GM18873 (cell line): ENCODE measurements around the gene CNKSR1.

Source experiments
- ATAC-seq: cut with Tn5 transposase; IDR thresholded peaks from one replicate; pipeline ENCODE4 v1.9.1; 2021; ENCODE audit warnings: mild to moderate bottlenecking, moderate library complexity, moderate number of reproducible peaks; ENCODE audit not compliant: unreplicated experiment, low FRiP score

The CNKSR1 gene

DNA sequence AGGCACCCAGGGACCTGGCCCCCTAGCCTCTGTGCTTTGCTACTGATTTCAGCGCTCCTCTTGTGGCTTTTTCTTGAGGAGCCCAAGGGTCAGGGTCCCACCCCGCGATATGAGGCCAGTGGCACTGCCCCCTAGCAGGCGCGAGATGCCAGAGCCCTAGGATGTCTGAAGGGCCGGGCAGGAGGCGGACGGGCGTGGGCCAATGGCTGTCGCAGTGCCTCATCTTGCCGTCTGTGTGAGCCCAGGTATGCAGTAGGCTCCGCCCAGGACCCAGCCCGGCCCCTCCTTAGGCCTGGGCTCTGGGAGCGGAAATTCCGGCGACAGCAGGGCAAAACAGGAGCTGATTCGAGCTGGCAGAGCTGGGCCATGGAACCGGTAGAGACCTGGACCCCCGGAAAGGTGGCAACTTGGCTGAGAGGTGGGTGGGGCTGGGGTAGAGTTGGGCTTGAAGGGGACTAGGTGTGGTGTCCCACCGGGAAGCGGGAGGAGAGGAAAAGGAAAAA, at the start of gene CNKSR1:
TSS of gene CNKSR1 (plus strand) at position 310 of the 503 bp plus-strand sequence. CDS start at position 367, 57 bp downstream.
- no peak for ATAC-seq

DNA sequence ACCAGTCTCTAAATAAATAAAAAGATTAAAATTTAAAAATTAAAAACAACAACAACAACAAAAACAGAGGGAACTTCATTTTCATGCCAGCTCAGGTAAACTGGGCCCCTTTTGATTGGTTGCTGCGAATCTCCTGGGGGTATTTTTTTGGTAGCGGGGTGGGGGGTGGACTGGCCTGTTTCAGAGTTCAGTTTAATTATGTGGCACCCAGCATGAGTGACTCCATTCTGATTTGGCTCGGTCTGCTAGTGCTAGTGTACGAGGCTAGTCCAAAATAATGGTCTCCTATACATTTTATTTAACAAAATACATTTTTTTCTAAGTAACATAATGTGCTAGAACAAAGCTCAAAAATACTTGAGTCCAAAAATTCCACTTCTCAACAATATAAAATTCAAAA, 47.5 kb upstream of the CNKSR1 start:
- ATAC-seq = no peak

DNA sequence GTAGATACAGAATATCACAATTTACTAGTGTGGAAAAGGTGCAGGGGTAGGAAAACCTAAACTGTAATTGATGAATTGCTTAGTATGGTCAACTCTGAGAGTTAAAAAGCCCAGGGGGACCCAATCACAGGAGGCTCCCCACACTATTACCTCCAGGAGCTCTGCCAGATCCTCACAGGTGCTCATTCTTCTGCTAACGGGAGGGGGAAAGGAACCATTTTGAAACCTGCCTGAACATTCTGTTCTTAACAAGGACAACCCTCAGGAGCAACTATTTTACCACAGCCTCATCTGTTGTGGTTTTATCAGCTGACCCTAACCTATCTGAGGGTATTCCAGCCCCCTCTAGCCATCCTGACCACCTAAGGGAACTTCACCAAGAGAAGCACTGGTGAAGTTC, 46.6 kb upstream of the CNKSR1 start:
- no peak for ATAC-seq

GRCh38 chr1:26132128-26132833, 45.0 kb upstream of the CNKSR1 start:
- no peak for ATAC-seq

- no peak for ATAC-seq
Observed at GRCh38 chr1:26132834-26133167, 44.5 kb upstream of the CNKSR1 start.

GRCh38 chr1:26134466-26134865, 42.8 kb upstream of the CNKSR1 start:
- no peak for ATAC-seq

GRCh38 chr1:26138974-26139558, 38.2 kb upstream of the CNKSR1 start:
- ATAC-seq = no peak

DNA sequence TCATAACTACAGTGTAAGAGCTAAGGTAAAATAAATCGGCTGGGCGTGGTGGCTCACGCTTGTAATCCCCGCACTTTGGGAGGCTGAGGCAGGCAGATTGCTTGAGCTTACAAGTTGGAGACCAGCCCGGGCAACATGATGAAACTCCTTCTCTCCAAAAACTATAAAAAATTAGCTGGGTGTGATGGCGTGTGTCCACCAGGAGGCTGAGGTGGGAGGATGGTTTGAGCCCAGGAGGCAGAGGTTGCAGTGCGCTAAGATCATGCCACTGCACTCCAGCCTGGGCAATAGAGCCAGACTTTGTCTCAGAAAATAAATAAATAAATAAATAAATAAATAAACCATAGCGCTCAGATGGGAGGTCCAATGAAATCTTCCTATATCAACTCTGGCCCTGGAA, 35.1 kb upstream of the CNKSR1 start:
- no peak for ATAC-seq

- ATAC-seq = no peak
Observed at GRCh38 chr1:26145041-26145959, 32.0 kb upstream of the CNKSR1 start.

DNA sequence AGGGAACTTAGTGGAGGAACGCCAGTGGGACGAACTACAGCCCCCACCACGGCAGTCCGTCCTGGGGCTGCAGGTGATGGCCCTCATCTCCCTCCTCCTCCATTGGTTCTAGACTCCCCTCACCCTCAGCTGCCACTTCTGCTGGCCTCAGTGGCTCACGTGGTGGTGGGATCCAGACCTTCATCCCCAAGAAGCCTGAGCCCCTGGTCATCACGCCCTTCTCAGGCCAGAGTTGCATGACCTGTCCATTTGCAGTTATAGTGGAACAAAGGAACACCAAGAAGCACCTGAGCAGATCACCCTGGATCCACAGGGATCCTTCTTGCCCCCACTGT, 31.4 kb upstream of the CNKSR1 start:
- no peak for ATAC-seq

DNA sequence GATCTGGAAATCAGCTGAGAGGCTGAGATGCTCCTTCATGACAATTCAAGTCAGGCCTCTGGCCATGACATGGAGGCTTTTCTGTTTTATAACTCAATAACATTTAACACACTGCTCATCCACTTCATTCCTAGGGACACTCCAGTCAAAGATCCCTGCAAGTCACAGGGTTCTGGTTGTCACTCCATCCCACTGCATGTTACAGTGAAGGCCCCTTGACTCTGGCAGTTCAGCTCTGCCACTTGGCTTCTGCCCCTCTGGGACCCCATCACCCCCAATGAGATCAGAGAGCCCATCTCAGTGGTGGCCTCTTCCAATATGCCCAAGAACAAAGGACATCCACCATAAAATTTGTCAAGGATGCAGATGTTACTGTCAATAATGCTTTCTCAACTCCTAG, 28.4 kb upstream of the CNKSR1 start:
- ATAC-seq = no peak

GRCh38 chr1:26153966-26154532, 23.2 kb upstream of the CNKSR1 start:
- ATAC-seq = no peak

- ATAC-seq = no peak
Observed at GRCh38 chr1:26154750-26155149, 22.5 kb upstream of the CNKSR1 start.

DNA sequence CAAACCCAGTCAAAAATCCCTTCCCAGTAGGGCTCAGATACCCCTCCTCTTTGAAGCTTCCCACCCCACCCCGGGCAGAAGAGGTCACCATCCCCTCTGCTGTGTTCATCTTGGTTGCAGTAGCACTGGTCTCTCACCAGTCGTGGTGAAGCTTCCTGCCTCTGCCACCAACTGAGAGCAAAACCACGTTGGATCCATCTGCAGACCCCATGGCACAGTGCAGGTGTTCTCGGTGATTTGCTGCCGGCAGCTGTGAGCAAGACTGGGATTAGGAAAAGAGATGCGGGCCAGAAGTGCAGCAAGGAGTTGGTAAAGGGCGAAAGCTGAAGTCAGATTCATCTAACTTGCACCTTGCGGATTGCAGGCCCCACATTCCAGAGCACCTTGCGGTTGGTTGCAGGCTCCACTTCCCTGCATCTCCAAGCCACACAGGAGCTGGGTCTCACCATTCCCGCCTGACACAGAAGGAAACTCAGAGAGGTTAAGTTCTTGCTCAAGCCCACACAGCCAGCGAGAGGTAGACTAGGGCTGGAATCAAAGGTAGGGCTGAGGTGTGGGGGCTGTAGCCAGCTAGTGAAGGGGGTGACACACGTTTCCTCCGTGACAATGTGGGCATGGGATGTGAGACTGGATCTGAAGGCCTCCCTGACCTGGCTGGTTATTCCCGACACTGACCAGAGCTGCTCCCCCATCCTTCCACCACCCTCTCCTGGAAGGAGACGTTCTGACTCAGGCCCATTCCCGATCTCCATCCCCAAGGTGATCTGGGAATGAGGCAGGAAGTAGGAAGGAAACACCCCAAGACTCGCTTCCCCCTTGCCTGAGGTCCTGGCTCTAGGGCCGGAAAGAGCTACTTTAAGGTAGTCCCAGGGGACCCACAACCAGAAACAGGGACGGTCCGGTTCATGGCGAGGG, 21.7 kb upstream of the CNKSR1 start:
- no peak for ATAC-seq

DNA sequence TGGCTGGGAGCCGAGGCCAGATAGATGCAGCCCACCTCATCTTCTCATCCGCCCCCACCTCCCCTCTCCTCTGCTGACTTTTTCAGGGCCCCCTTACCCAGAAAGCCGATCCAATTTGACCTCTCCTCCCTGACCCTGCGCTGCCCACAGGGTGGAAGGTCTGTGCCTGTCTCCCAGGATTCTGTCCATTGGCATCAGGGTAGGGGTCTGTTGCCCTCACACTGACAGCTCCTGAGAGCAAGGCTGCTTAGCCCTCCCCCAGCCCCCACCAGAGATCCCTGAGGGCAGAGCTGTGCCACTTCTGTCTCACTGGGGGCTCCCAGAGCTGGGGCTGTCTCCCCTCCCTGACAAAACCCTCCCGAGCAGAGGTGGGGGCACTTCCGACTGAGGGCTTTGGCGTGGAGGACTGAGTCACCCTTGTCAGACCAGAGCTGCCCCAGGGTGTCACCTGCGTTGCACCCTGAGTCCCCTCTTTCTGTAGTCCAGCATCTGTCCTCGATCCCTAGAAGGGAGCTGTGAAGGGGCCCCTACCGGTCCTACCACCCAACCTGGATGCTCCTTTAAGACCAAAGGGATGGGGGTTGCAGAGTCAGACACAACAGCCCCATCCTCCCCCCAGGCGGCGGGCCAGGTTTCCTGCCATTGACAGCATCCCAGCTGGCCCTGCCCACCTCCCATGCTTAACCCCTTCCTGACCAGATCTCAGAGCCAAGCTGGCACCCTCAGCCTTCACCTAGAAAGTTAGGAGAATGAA, 20.8 kb upstream of the CNKSR1 start:
- no peak for ATAC-seq

DNA sequence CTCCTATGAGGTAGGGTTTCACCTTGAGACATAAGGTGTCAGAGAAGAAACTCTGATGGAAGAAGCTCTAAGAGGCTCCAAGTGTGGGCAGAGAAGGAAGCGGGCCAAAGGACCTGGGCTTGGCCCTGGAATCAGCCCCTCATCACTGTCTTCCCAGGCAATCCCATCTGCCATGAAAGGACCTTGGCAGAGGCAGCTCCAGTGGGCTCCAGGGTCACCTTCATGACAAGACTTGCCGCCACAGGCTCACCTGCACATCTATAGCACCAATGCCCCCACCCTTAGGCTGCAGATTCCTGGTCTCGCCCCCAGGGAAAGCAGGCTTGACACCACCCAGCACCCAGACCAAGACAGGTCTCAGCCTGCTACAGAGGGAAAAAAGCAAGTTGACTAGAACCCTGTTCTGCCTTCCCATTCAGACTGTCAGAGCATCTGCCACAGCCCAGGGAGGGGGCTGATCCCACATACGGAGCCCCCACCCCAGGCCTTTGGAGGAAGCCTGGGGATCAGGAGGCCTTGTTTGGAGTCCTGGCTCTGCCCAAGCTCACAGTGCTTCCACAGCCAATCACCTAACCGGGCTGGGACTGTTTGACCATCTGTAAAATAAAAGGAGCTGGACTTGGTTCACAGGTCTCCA, 18.9 kb upstream of the CNKSR1 start:
- no peak for ATAC-seq

GRCh38 chr1:26158908-26159742, 18.2 kb upstream of the CNKSR1 start, which contains the start of gene FAM110D:
Gene FAM110D, plus strand, starts transcription at chr1:26159079. Its CDS starts 2,213 bp downstream, at chr1:26161292.
- ATAC-seq = no peak

DNA sequence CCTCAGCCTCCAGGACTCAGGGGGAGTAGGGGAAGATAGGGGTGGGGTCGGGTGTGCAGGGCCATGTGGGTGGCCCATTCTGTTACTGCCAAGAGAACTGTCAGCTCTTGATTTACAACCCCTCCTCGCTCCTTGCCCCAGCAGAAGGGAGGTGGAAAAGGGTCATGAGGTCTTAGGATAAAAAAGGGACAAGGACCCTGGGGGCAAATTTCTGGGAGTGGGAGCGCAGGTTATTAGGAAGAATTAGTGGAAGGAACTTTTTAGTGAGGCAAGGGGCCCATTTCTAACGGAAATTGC, 17.6 kb upstream of the CNKSR1 start:
- ATAC-seq = no peak
